ENCODE data around the gene MAP2K5.

Gene MAP2K5

DNA sequence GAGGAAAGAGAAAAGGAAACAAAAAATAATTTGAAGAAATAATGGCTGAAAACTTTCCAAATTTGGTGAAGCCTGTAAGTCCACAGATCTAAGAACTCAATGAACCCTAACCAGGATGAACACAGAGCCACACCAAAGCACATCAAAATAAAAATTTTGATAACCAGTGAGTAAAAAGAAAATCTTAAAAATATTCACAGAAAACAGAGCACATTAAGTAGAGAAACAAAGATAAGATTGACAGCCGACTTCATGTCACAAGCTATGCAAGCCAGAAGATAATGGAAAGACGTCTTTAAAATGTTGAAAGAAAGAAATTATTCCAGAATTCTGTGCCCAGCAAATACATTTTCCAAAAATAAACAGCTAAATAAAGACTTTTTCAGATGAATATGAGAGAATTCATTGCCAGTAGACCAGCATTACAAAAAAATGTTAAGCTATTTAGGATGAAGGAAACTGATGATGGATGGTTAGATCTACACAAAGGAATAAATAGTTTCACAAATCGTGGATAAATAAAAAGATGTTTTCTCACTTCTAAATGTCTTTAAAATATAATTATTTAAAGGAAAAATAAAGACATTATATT, 142.6 kb downstream of the MAP2K5 start:
- no peak for DNase-seq (ENCODE audit: low spot score)
- in situ Hi-C loops (cut with MboI; ENCODE audit: low pct_unique_long_range_greater_than_20kb, low sequenced_read_pairs, unreplicated experiment) = no loop called here
- TF ChIP-seq, protein P1, sequence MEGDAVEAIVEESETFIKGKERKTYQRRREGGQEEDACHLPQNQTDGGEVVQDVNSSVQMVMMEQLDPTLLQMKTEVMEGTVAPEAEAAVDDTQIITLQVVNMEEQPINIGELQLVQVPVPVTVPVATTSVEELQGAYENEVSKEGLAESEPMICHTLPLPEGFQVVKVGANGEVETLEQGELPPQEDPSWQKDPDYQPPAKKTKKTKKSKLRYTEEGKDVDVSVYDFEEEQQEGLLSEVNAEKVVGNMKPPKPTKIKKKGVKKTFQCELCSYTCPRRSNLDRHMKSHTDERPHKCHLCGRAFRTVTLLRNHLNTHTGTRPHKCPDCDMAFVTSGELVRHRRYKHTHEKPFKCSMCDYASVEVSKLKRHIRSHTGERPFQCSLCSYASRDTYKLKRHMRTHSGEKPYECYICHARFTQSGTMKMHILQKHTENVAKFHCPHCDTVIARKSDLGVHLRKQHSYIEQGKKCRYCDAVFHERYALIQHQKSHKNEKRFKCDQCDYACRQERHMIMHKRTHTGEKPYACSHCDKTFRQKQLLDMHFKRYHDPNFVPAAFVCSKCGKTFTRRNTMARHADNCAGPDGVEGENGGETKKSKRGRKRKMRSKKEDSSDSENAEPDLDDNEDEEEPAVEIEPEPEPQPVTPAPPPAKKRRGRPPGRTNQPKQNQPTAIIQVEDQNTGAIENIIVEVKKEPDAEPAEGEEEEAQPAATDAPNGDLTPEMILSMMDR (IDR thresholded peaks at IDR 0.05; ENCODE audit: extremely low read depth, insufficient read depth, missing control alignments) = no peak

DNA sequence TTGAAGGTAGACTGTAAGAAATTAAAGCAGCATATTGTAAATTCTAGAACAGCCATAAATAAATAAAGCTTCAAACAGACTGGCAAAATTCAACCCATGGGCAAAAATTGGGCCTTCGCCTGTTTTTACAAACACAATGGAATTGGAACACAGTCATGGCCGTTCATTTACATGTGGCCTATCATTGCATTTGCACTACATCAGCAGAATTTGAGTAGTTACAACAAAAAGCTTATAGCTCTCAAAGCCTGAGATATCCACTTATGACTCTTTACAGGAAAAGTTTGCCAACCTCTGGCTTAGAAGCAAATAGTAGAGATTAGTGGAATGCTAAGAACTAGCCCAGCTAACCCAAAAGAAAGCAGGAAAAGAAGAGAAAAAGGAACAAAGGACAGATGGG, 143.2 kb downstream of the MAP2K5 start:
- in situ Hi-C loops (cut with MboI; ENCODE audit: low pct_unique_long_range_greater_than_20kb, low sequenced_read_pairs, unreplicated experiment) = no loop called here
- DNase-seq (ENCODE audit: low spot score) = no peak
- TF ChIP-seq, protein P1 (IDR thresholded peaks at IDR 0.05; ENCODE audit: extremely low read depth, insufficient read depth, missing control alignments) = no peak

DNA sequence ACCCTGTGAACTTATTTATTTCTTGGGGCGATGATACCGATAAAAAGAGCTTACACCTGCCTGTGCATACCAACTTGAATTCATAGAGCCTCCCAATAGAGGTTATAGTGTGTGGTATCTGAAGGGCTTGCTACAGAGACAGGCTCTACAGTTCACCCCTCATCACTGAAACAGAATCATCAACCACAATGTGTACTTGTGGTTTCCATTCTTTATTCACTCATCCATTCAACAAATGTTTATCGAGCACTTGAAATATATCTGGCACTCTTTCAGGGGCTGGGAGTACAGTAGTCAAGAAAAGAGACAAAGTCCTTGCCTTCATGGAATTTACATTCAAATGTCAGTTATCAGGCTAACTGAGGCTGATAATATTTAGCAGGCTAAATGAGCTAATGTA, 148.4 kb downstream of the MAP2K5 start:
- no peak for DNase-seq (ENCODE audit: low spot score)

DNA sequence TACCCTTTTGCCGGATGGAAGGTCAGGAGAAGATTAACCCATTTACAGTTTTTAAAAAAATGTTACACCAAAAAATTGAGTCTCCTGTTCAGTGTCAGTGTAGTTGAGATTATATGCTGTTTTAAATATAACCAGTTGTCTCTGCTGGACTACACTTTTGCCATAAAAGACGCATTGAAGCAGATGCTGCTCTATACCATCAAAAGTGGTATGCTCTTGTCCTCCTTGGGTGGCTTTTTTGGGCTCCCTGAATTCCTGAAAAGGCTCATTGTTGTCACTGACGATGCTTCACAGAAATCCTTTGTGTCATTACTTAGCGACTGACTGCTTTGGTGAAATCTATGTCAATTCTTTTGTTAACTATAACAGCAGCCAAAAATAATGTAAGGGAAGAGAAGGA, 148.9 kb downstream of the MAP2K5 start:
- in situ Hi-C loops (cut with MboI; ENCODE audit: low pct_unique_long_range_greater_than_20kb, low sequenced_read_pairs, unreplicated experiment) = no loop called here
- DNase-seq (ENCODE audit: low spot score) = no peak
- TF ChIP-seq, protein P1 (IDR thresholded peaks at IDR 0.05; ENCODE audit: extremely low read depth, insufficient read depth, missing control alignments) = no peak

More for the DNA sequence above, 148.4 kb downstream of the MAP2K5 start:
- TF ChIP-seq, protein P1 (IDR thresholded peaks at IDR 0.05; ENCODE audit: extremely low read depth, insufficient read depth, missing control alignments) = no peak
- in situ Hi-C loops (cut with MboI; ENCODE audit: low pct_unique_long_range_greater_than_20kb, low sequenced_read_pairs, unreplicated experiment) = no loop called here

DNA sequence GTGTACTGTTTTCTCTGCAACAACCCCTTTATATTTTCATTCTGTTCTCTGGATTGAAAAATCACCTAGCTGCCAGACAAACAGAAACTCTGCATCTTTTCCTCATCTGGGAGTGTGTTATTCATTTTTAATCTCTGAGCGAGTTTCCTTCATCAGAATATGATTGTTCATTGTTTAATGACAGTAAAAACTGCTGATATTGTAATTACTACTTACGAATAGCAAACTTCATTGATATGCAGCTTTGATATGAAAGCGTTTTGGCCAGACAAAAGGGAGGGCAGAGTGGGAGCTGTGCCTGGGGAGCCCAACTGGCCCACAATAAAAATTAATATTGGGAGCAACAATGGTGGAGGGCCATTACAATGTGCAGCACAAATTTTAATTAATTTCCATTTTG, 150.1 kb downstream of the MAP2K5 start:
- DNase-seq (ENCODE audit: low spot score) = no peak
- TF ChIP-seq, protein P1 (IDR thresholded peaks at IDR 0.05; ENCODE audit: extremely low read depth, insufficient read depth, missing control alignments) = no peak
- in situ Hi-C loops (cut with MboI; ENCODE audit: low pct_unique_long_range_greater_than_20kb, low sequenced_read_pairs, unreplicated experiment) = no loop called here

DNA sequence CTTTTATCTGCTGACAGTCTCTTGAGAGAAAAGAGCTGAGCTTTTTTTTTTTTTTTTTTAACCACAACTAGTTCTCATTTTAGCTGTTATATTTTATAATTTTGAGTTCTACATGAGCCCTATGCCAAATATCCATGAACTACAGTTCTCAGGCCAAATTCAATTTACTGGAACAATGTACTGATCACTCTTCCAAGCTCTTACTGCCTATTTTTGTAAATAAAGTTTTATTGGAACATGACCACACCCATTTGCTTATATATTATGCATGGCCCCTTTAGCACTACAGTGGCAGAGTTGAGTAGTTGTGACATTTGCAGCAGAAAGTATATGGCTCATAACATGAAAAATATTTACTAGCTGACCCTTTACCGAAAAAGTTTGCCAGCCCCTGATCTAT, 153.6 kb downstream of the MAP2K5 start:
- no peak for DNase-seq (ENCODE audit: low spot score)
- in situ Hi-C loops (cut with MboI; ENCODE audit: low pct_unique_long_range_greater_than_20kb, low sequenced_read_pairs, unreplicated experiment) = no loop called here
- TF ChIP-seq, protein P1 (IDR thresholded peaks at IDR 0.05; ENCODE audit: extremely low read depth, insufficient read depth, missing control alignments) = no peak

All from GM13977 (cell line).